ENCODE measurements around the gene ADCY5.

The ADCY5 gene

GRCh38 chr3:123321806-123322205 lies 127.1 kb downstream of the ADCY5 start:
- DNase-seq = no peak

DNA sequence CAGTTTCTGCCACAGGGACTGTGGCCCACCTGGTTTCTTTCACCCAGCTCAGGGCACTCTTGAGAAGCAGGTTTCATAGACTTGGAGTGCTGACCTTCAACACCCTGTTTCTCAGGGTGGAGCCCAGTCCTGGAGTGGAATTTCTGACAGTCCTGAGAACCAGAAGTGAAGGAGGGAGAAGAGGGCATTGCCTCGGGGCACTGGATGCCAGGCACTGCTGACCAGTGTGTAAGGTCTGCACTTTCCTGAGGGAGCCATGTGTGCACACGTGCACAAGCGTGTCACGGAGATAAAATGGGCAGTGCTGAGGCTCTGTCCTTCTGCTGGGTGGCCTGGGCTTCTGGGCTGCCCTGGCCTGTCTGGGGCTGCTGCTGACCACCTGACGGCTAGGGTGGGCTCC lies 128.7 kb downstream of the ADCY5 start:
- no peak for DNase-seq

- no peak for DNase-seq
Observed at GRCh38 chr3:123319760-123320159, 129.1 kb downstream of the ADCY5 start.

- no peak for DNase-seq
Observed at GRCh38 chr3:123318374-123318773, 130.5 kb downstream of the ADCY5 start.

DNA sequence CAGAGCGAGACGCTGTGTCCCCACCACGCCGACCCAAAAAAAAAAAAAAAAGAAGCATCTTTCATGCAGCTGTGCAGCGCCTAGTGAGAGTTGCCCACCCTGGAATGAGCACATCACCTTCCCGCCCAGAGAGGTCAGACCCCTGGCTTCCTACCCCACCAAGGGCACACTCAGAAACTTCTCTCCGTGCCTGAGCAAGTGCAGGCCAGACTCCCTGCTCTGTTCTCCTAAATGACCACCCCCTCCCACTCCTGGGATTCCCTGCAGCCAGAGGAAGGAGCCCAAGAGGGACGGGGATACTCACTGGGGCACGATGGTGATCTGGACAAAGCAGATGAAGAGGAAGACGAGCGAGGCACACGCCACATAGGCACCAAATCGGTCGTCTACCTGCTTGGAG lies 131.2 kb downstream of the ADCY5 start:
- no peak for DNase-seq

GRCh38 chr3:123315271-123315595 lies 133.7 kb downstream of the ADCY5 start:
- DNase-seq = no peak

DNA sequence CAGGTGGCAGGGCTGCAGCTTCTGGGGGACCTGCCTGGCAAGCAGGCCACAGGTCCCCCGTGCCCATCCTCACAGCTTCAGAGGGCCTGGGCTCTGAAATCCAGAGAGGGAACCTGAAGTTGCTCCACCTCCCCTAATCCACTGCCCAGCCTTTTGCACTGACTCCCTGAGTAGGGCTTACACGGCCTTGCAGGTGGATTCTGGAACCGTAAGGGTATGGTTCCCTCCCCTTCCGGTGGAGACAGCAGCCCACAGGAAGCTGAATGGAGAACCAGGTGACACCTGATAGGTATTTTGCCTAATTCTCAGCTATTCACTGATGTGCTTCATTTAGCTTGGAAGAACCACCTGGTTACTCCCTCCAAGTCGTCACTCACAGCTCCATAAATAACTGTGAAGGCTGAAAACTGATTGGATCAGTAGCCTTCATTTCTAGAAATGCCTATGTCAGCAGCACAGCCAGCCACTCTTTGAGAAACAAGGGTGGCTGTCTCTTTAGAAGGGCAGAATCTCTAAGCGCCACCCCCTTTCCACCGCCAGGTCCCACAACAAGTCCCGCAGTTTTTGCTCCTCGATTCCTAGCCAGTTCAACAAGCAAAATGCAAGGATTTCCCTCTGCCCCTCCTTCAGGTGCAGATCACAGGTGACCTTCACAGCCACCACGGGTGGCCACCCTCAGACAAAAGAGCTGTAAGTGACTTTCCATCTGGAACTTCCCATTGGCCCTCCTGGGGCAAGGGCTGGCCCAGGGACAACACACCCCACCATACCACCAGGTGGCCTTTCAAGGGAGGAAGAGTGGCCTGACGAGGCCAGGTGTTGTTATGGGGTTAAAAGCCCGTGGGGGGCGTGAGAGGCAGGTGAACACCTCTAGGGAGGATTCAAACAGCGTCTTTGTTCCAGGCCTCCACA lies 134.3 kb downstream of the ADCY5 start:
- no peak for DNase-seq

- no peak for DNase-seq
Observed at GRCh38 chr3:123313889-123314288, 135.0 kb downstream of the ADCY5 start.

GRCh38 chr3:123312331-123313265 lies 136.3 kb downstream of the ADCY5 start:
- DNase-seq = no peak

DNA sequence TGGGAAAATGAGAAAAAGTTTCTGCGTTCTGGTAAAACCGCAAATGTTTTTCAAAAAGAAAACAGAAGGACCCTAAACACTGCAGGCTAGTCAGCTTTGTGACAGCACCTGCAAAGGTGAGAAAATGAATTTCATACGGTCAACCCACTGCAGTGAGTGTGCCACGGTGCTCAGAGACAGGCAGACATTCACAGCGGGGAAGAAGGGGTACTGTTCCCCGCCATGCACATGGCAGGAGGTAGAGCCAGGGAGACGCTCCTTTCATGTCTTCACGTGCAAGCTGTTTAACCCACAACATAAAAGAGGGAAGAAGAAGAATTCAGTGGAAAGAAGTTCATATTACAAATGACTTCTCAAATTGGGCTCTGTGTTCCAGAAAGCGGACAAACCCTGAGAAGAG lies 137.7 kb downstream of the ADCY5 start:
- no peak for DNase-seq

GRCh38 chr3:123310741-123311140 lies 138.1 kb downstream of the ADCY5 start:
- DNase-seq = no peak

GRCh38 chr3:123310186-123310585 lies 138.7 kb downstream of the ADCY5 start:
- no peak for DNase-seq

GRCh38 chr3:123307064-123307463 lies 141.8 kb downstream of the ADCY5 start:
- DNase-seq = no peak

GRCh38 chr3:123305192-123305591 lies 143.7 kb downstream of the ADCY5 start:
- no peak for DNase-seq

DNA sequence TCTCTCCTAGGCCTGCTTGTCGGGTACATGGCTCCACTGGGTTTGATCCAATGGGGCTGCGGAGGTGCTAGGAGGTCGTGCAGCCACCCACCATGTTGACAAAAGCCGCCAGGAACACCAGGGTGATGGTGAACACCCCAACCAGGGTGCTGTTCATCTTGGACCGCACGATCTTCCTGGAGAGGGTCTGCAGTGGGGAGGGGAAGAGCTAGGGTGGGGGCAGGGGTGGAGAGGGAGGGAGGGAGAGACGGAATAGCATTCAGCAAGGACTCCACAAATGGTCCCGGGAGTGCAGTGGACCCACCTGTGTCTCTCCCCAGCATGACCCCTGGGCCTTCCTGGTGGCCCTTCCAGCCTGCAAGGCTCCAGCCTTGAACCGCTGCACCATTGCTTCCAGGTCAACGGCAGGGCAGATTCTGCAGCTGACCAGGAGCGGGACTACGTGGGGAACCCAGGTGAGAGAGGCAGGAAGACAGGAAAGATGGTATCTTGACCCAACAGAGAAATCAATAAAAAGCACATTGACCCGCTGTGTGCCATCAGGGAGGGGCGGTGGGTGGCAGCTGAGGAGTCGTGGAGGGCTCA lies 144.8 kb downstream of the ADCY5 start:
- no peak for DNase-seq

GRCh38 chr3:123302961-123303360 lies 145.9 kb downstream of the ADCY5 start:
- DNase-seq = no peak

GRCh38 chr3:123301331-123302184 lies 147.3 kb downstream of the ADCY5 start:
- no peak for DNase-seq

DNA sequence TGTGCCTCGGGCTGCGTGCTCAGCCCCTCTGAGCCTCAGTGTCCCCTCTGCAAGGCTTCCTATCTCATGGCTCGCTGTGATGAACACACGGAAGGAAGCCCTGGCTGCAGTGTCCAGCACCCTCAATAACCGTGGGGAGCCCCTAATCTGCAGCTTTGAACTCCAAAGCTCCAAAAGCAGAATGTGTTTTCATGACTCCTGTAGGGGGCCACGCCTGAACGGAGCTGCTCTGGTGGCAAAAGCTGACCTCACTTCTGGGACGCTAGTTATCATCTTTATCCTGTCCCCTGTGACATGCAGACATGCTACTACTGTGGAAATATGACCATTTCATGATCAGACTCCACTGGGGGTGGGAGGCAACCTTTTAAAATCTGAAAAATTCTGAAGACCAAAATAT lies 148.3 kb downstream of the ADCY5 start:
- no peak for DNase-seq

DNA sequence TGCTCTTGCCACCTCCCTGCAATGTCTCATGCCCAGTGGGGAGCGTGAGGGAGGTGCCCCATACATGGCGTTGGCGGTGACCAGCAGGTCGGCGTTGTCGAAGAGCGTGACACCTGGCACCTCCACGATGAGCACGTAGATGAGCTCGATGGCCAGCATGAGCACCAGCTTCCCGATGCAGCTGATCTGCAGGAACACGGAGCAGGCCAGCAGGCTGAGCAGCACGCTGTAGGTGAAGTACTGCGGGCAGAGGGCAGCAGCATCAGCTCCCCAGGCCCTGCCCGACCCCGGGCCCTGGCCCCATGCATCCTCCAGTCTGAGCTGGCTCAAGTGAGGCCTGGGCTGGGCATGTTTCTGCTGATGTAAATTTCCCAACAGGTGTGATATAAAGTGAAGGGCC lies 148.8 kb downstream of the ADCY5 start:
- DNase-seq = no peak

DNA sequence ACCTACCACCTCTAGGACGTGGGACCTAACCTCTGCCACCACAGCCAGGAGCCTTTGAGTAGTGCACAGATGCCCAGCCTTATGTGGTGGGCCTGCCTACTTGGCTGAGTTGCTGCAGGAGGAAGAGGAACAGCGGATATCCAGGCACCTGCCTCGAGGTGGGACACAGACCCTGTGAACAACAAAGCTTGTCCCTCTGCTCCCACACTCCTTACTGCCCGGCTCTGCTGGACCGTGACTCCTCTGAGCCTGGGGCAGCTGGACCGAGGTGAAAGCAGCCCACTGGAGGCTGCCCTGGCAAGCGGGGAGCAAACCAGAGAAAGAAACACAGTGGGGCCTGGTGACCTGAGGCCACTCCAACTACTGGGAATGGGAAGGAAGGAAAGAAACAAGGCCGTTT lies 149.3 kb downstream of the ADCY5 start:
- no peak for DNase-seq

DNA sequence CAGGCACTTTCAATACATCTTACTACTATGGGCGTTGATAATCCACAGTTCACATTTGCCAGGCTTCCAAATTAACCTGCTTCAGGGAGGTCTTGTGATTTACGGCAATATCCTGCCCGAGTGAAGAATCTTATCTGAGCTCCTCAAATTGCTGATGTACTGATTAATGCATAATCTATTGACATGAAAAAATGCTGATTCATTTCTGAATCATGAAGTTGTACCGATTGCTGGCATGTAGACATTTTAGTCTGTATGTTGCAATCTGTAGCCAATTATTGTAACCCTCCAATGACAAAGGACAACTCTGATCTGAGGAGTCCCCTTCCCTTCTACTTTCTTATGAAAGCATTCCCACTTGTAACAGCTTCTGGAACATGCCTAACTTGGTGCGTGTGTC lies 150.0 kb downstream of the ADCY5 start:
- DNase-seq = peak in 1 of 2 experiments; percentile 3

DNA sequence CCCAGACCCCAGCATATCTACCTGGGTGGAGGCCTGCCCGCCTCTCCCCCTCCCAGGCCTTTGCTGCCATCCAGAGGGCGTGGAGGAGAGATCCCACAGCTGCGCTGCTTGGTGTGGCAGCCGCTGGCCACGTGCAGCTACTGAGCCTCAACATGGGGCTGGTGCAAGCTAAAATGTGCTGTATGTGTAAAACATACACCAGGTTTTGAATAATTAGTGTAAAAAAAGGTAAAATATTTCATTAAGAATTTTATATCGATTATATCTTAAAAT lies 151.3 kb downstream of the ADCY5 start:
- no peak for DNase-seq

Data from AML-193 (cell line).